Melanocyte of skin (primary cell): Measurements from ENCODE around the gene SLC25A25. TPM values are rescaled to one million over a fixed set of nuclear protein-coding genes. Genes with fewer than 3 reads are reported as not detected.

Experiments used
- total RNA-seq, 2 donors: library from RNA; depleted of rRNA; stranded (reverse); fragments of >200 nt; gene quantifications; 2 replicates each; pipeline ENCODE4 v1.2.3, GENCODE V29; 2012

Gene SLC25A25
- 10 to 100 TPM; 22.0 to 31.0 TPM for total RNA-seq

DNA sequence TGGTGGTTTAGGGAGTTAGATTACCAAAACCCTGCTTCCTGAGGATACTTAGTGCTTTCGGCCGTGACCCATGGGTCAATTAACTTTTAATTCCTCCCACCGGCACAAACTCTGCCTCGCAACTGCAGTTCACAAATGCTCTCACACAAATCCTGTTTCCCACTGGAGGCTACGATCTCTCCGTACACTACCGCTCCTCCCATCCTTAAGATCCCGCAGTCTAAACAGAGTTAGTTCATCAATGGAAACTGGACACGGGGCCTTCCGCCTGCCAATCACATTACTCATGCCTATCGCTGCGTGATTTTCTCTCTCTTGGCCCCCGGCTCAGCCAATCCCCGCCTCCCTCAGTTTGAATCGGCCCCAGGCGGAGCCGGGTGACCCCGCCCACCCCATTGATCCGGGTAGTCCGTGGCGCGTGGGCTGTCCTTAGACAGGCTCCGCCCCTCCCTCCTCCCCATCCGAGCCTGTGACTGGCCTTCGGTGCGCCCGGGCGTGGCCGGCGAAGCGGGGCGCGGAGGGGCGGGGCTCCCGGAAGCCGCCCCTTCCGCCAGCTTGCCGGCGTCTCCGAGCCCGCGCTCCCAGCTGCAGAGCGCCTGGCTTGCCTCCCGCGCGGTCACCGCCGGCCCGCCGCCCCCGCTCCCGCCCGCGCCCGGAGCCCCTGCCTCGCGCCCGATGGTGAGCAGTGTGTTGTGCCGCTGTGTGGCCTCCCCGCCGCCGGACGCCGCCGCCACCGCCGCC lies at the start of gene SLC25A25:
Gene SLC25A25, plus strand, starts transcription at position 588 of the 741 bp plus-strand sequence. Its CDS starts 88 bp downstream, at position 676.

DNA sequence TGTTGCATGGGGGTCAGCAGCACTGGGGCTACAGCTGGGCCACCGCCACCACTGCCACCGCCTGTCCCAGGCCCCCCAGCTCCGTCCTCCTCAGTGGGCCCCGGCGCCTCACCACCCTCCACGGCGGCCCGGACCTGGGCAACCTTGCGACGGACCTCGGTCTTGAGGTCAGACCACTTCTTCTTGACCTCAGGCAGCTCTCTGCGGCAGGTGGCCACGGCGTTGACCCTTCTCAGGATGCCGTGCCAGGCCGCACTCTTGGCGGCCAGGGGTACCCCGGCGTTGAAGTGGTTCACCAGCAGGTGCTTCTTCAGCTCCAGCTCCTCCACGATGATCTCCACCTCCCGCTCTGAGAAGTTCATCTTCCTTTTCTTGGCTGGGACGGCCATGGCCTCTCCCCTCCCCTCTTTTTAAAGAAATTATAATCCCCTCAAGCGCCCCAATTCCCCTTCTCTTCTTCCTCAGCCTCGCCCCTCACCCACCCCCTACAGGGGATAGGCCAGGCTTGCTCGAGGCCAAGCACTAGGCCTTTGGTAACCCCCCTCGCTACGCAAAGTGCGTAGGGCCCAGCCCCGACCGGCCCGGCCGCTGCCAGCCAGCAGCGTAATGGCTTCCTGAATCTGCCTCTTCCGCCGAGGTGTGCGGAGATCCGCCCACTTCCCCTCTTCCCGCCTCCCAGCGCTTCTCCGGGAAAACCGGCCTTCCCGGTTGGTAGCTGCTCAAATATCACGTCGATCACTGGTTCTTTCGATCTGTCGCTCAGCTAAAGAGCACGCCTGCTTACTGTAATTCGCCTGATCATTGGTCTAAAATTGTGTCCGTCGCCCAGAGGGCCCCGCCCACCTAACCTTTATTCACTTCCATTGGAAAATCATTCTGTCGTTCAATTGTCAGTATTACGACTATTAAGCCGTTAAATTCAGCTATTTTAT lies 1.1 kb upstream of the SLC25A25 start, which contains the start of gene NAIF1:
Gene NAIF1, minus strand, starts transcription at position 608 of the 932 bp plus-strand sequence. Its CDS starts 219 bp downstream, at position 389.

GRCh38 chr9:128127568-128127989 lies 59.5 kb downstream of the SLC25A25 start, which contains the start of gene PTGES2:
PTGES2 (minus strand) TSS chr9:128127729; CDS start chr9:128127717, 12 bp downstream.

GRCh38 chr9:128149001-128149701 lies 81.1 kb downstream of the SLC25A25 start, which contains the start of gene LCN2:
LCN2 (plus strand) TSS chr9:128149453; CDS start chr9:128149526, 73 bp downstream.

Other genes with a start within 250 kb of the SLC25A25 start
- gene ENG, start 213.6 kb upstream of the SLC25A25 start, total RNA-seq, result 10 to 100 TPM; 11.4 to 19.3 TPM
- gene AK1, start 190.6 kb upstream of the SLC25A25 start, total RNA-seq, result 10 to 100 TPM; 42.0 to 53.9 TPM
- gene ST6GALNAC6, start 168.6 kb upstream of the SLC25A25 start, total RNA-seq, result 10 to 100 TPM; 13.0 to 14.8 TPM
- 1 to 10 TPM; 5.2 to 8.3 TPM for gene ST6GALNAC4, start 151.2 kb upstream of the SLC25A25 start, total RNA-seq
- gene PIP5KL1, start 137.5 kb upstream of the SLC25A25 start, total RNA-seq, result under 1 TPM; 0.33 to 0.34 TPM
- 10 to 100 TPM; 12.0 to 18.3 TPM for gene DPM2, start 130.4 kb upstream of the SLC25A25 start, total RNA-seq
- 10 to 100 TPM in 1 of 2 donors, 1 to 10 TPM in 1; 7.3 to 27.5 TPM for gene EEIG1, start 87.2 kb upstream of the SLC25A25 start, total RNA-seq
- gene NAIF1, start 912 bp upstream of the SLC25A25 start, total RNA-seq, result 1 to 10 TPM; 5.9 to 7.3 TPM
- 10 to 100 TPM; 63.3 to 82.3 TPM for gene PTGES2, start 59.5 kb downstream of the SLC25A25 start, total RNA-seq
- gene LCN2, start 81.2 kb downstream of the SLC25A25 start, total RNA-seq, result not detected
- 10 to 100 TPM; 13.7 to 41.6 TPM for gene BBLN, start 92.0 kb downstream of the SLC25A25 start, total RNA-seq
- gene CIZ1, start 123.3 kb downstream of the SLC25A25 start, total RNA-seq, result 10 to 100 TPM; 28.2 to 30.6 TPM
- gene DNM1, start 135.1 kb downstream of the SLC25A25 start, total RNA-seq, result under 1 TPM; 0.67 to 0.69 TPM
- 10 to 100 TPM; 43.3 to 52.3 TPM for gene GOLGA2, start 207.8 kb downstream of the SLC25A25 start, total RNA-seq
- 10 to 100 TPM; 13.4 to 19.3 TPM for gene SWI5, start 208.0 kb downstream of the SLC25A25 start, total RNA-seq